Prostate gland (tissue), 2 donors: ENCODE measurements around the gene LZTR1.

ENCODE experiments used
- POLR2A ChIP-seq: fragments of 450-650 bp; IDR thresholded peaks from one replicate; pipeline ENCODE4 v1.6.1; 2016; ENCODE audit warnings: antibody characterized with exemption, mild to moderate bottlenecking
- TF ChIP-seq, protein P1 (sequence below), 4 experiments: fragments of 200-600 bp in 2 of 4; fragments of 450-650 bp in 2 of 4; sonication (generic) in 2 of 4; IDR thresholded peaks; 1 replicate in 3 of 4; 2 replicates in 1 of 4; pipeline ENCODE4 v1.5.1; 2016 to 2019; ENCODE audit warnings: antibody characterized with exemption in 4 of 4, mild to moderate bottlenecking in 2 of 4, moderate library complexity in 2 of 4

DNA sequence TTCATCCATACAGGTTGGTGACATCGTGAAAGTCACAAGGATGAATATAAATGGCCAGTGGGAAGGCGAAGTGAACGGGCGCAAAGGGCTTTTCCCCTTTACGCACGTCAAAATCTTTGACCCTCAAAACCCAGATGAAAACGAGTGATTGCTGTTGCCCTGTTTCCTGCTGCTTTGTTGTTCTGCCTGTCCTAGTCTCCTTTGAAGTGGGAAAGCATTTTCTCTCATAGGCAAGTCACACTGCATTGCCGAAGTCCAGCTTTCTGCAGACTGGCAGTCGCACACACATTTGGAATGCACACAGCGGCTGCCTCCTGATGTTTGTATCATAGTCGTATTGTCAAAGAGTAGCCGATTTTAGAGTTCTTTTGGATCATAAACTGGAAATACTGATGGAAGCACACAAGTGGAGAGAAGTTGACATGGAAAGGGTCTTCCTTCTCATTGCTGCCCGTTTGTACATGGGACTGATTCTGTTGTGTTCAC lies 32.4 kb upstream of the LZTR1 start:
- TF ChIP-seq POLR2A: no peak
- TF ChIP-seq, protein P1, sequence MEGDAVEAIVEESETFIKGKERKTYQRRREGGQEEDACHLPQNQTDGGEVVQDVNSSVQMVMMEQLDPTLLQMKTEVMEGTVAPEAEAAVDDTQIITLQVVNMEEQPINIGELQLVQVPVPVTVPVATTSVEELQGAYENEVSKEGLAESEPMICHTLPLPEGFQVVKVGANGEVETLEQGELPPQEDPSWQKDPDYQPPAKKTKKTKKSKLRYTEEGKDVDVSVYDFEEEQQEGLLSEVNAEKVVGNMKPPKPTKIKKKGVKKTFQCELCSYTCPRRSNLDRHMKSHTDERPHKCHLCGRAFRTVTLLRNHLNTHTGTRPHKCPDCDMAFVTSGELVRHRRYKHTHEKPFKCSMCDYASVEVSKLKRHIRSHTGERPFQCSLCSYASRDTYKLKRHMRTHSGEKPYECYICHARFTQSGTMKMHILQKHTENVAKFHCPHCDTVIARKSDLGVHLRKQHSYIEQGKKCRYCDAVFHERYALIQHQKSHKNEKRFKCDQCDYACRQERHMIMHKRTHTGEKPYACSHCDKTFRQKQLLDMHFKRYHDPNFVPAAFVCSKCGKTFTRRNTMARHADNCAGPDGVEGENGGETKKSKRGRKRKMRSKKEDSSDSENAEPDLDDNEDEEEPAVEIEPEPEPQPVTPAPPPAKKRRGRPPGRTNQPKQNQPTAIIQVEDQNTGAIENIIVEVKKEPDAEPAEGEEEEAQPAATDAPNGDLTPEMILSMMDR (IDR thresholded peaks at IDR 0.05): no peak
